ENCODE data around the gene TRPM3.

DNA sequence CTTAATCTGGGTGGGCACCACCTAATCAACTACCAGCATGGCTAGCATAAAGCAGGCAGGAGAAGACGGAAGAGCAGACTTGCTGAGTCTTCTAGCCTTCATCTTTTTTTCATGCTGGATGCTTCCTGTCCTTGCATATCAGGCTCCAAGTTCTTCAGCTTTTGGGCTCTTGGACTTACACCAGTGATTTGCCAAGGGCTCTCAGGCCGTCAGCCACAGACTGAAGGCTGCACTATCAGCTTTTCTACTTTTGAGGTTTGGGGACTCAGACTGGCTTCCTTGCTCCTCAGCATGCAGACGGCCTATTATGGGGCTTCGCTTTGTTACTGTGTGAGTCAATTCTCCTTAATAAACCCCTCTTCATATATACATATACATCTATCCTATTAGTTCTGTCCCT, 180.2 kb downstream of the TRPM3 start:
- TF ChIP-seq, protein P1, sequence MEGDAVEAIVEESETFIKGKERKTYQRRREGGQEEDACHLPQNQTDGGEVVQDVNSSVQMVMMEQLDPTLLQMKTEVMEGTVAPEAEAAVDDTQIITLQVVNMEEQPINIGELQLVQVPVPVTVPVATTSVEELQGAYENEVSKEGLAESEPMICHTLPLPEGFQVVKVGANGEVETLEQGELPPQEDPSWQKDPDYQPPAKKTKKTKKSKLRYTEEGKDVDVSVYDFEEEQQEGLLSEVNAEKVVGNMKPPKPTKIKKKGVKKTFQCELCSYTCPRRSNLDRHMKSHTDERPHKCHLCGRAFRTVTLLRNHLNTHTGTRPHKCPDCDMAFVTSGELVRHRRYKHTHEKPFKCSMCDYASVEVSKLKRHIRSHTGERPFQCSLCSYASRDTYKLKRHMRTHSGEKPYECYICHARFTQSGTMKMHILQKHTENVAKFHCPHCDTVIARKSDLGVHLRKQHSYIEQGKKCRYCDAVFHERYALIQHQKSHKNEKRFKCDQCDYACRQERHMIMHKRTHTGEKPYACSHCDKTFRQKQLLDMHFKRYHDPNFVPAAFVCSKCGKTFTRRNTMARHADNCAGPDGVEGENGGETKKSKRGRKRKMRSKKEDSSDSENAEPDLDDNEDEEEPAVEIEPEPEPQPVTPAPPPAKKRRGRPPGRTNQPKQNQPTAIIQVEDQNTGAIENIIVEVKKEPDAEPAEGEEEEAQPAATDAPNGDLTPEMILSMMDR (IDR thresholded peaks at IDR 0.05): no peak
- no peak for TF ChIP-seq POLR2A (IDR thresholded peaks at IDR 0.05)

All from esophagus squamous epithelium (tissue), 4 donors.